AG04449 (cell line): ENCODE data around the gene KIAA0232.
"Not testable (repeated sequence)": the region's sequence is repeated elsewhere in the genome, so short reads cannot be mapped to it uniquely, and the experiment has no call there.

ENCODE experiments used
- CTCF ChIA-PET: fragments of 350-600 bp; formaldehyde crosslinking; extraction: SDS; loops from one replicate; lab custom pipeline; 2021; ENCODE audit warnings: antibody characterized with exemption; lab: Yijun Ruan, JAX
- POLR2A ChIA-PET: fragments of 400-600, 350-600 bp; formaldehyde crosslinking; extraction: SDS; loops from one replicate; lab custom pipeline; 2020; ENCODE audit warnings: antibody characterized with exemption, inconsistent platforms; lab: Yijun Ruan, JAX
- DNase-seq: peaks from one replicate; pipeline ENCODE4 v3.0.0-alpha.2; 2010; ENCODE audit warnings: low read depth, low spot score
- H3K4me3 ChIP-seq: 2 replicates; pipeline ENCODE4 v1.5.1; 2011; ENCODE audit warnings: low read depth, mild to moderate bottlenecking, control low read depth, low read length
- TF ChIP-seq, protein P1 (sequence below): IDR thresholded peaks from one replicate; pipeline ENCODE4 v1.5.1; 2011; ENCODE audit warnings: mild to moderate bottlenecking, moderate library complexity, low read length, control low read depth, inconsistent platforms; ENCODE audit not compliant: insufficient read depth; ENCODE audit errors: missing control alignments

KIAA0232 gene

GRCh38 chr4:6794189-6794588 lies 11.7 kb downstream of the KIAA0232 start:
- TF ChIP-seq, protein P1, sequence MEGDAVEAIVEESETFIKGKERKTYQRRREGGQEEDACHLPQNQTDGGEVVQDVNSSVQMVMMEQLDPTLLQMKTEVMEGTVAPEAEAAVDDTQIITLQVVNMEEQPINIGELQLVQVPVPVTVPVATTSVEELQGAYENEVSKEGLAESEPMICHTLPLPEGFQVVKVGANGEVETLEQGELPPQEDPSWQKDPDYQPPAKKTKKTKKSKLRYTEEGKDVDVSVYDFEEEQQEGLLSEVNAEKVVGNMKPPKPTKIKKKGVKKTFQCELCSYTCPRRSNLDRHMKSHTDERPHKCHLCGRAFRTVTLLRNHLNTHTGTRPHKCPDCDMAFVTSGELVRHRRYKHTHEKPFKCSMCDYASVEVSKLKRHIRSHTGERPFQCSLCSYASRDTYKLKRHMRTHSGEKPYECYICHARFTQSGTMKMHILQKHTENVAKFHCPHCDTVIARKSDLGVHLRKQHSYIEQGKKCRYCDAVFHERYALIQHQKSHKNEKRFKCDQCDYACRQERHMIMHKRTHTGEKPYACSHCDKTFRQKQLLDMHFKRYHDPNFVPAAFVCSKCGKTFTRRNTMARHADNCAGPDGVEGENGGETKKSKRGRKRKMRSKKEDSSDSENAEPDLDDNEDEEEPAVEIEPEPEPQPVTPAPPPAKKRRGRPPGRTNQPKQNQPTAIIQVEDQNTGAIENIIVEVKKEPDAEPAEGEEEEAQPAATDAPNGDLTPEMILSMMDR: no peak
- DNase-seq: no peak
- H3K4me3 ChIP-seq: no peak overlapping the region
- ChIA-PET CTCF (interaction anchor here (0.9 to 2.9 kb wide), 4 partner anchors 74 to 277 kb away, joined by 3 to 14 read pairs (median 6); no protein-coding TSS in a partner anchor), POLR2A (interaction anchor here (0.6 kb wide), 1 partner anchor 10 kb away, joined by 3 read pairs; no protein-coding TSS in a partner anchor)

GRCh38 chr4:6795821-6796220 lies 13.3 kb downstream of the KIAA0232 start:
- no peak overlapping the region for H3K4me3 ChIP-seq
- TF ChIP-seq, protein P1: no peak
- ChIA-PET CTCF (interaction anchor here (0.8 to 2.9 kb wide), 2 partner anchors 78 to 80 kb away, joined by 3 to 14 read pairs; no protein-coding TSS in a partner anchor), POLR2A (no interaction called here)
- DNase-seq: no peak

- DNase-seq, H3K4me3 ChIP-seq: not testable (repeated sequence)
- CTCF ChIA-PET: interaction anchor here (1.2 kb wide), 1 partner anchor 13 kb away, joined by 7 read pairs; no protein-coding TSS in a partner anchor
- POLR2A ChIA-PET: interaction anchor here (0.9 kb wide), 1 partner anchor 14 kb away, joined by 6 read pairs; no protein-coding TSS in a partner anchor
These were observed 14.8 kb downstream of the KIAA0232 start for GRCh38 chr4:6797368-6797767.

GRCh38 chr4:6799091-6799490 lies 16.6 kb downstream of the KIAA0232 start:
- DNase-seq: no peak
- ChIA-PET POLR2A (no interaction called here), CTCF (interaction anchor here (1.2 to 1.4 kb wide), 2 partner anchors 74 kb away, joined by 4 to 5 read pairs; no protein-coding TSS in a partner anchor)
- TF ChIP-seq, protein P1: no peak
- no peak overlapping the region for H3K4me3 ChIP-seq

- ChIA-PET POLR2A (no interaction called here), CTCF (no interaction called here)
- H3K4me3 ChIP-seq: no peak overlapping the region
- DNase-seq: no peak
- TF ChIP-seq, protein P1: no peak
These were observed 19.5 kb downstream of the KIAA0232 start for GRCh38 chr4:6802025-6802424.

- TF ChIP-seq, protein P1: no peak
- POLR2A ChIA-PET: no interaction called here
- CTCF ChIA-PET: interaction anchor here (1.3 kb wide), 1 partner anchor 71 kb away, joined by 7 read pairs; no protein-coding TSS in a partner anchor
These were observed 20.1 kb downstream of the KIAA0232 start for GRCh38 chr4:6802626-6803025.

DNA sequence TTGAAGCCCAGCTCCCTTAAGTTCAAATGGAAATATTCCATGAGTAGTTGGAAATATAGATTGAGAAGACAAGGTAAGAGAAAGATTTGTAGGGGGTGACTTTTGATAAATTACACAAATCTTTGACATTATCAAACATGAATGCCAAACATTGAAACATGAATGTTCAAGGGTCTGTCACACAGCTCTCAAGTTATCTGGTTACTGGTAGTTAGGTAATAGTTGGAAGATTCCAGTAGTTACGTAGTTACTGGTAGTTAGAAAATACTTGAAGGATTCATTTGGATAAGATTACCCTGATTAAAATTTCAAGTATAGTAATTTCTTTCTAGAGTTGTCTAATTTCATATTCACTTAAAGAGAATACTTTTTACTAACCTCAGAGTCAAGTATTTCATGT lies 20.7 kb downstream of the KIAA0232 start:
- H3K4me3 ChIP-seq: no peak overlapping the region
- TF ChIP-seq, protein P1: no peak
- no peak for DNase-seq
- CTCF ChIA-PET: interaction anchor here (1.3 kb wide), 1 partner anchor 71 kb away, joined by 7 read pairs; no protein-coding TSS in a partner anchor
- POLR2A ChIA-PET: no interaction called here

More at GRCh38 chr4:6802626-6803025, 20.1 kb downstream of the KIAA0232 start:
- no peak for DNase-seq
- H3K4me3 ChIP-seq: no peak overlapping the region
